ENCODE data around the gene PET100.

Gene PET100

GRCh38 chr19:7628589-7629311 is 843 bp upstream of the PET100 start:
- no peak for TF ChIP-seq ZFX (IDR thresholded peaks at IDR 0.05; ENCODE audit: borderline replicate concordance)
- TF ChIP-seq CTCF (IDR thresholded peaks at IDR 0.05): no peak
- peak overlapping the region; percentile 55 for H3K27ac ChIP-seq

GRCh38 chr19:7631577-7631976 is 2.0 kb downstream of the PET100 start:
- no peak for TF ChIP-seq ZFX (IDR thresholded peaks at IDR 0.05; ENCODE audit: borderline replicate concordance)
- no peak for TF ChIP-seq CTCF (IDR thresholded peaks at IDR 0.05)
- H3K27ac ChIP-seq: no peak overlapping the region

- TF ChIP-seq CTCF (IDR thresholded peaks at IDR 0.05): no peak
- TF ChIP-seq ZFX (IDR thresholded peaks at IDR 0.05; ENCODE audit: borderline replicate concordance): no peak
- H3K27ac ChIP-seq: no peak overlapping the region
Observed at GRCh38 chr19:7632340-7633203, 3.0 kb downstream of the PET100 start.

GRCh38 chr19:7633698-7634097 is 4.1 kb downstream of the PET100 start, which contains the start of gene PCP2:
TSS of gene PCP2 (minus strand) at chr19:7633719. CDS start at chr19:7633457, 262 bp downstream.
- TF ChIP-seq ZFX (IDR thresholded peaks at IDR 0.05; ENCODE audit: borderline replicate concordance) (no peak), CTCF (IDR thresholded peaks at IDR 0.05) (no peak)
- H3K27ac ChIP-seq: no peak within 1 kb of the TSS

GRCh38 chr19:7635670-7636069 is 6.1 kb downstream of the PET100 start:
- H3K27ac ChIP-seq: no peak overlapping the region; the same call in 1 of the 2 replicates
- TF ChIP-seq ZFX (IDR thresholded peaks at IDR 0.05; ENCODE audit: borderline replicate concordance) (no peak), CTCF (IDR thresholded peaks at IDR 0.05) (no peak)

- TF ChIP-seq CTCF (IDR thresholded peaks at IDR 0.05) (no peak), ZFX (IDR thresholded peaks at IDR 0.05; ENCODE audit: borderline replicate concordance) (no peak)
Observed at GRCh38 chr19:7636317-7636690, 6.7 kb downstream of the PET100 start.

More at GRCh38 chr19:7636317-7636690, 6.7 kb downstream of the PET100 start:
- peak overlapping the region; percentile 71 for H3K27ac ChIP-seq
